GM15510 (cell line): Measurements from ENCODE around the gene HRH2.

ENCODE experiments used
- POLR2A ChIP-seq: IDR thresholded peaks from 3 replicates; pipeline ENCODE4 v1.6.1; 2011; ENCODE audit warnings: borderline replicate concordance; ENCODE audit not compliant: insufficient read length; ENCODE audit errors: extremely low read depth

HRH2 gene

GRCh38 chr5:175742290-175742994, 84.6 kb downstream of the HRH2 start:
- no peak for TF ChIP-seq POLR2A

GRCh38 chr5:175743676-175744210, 85.9 kb downstream of the HRH2 start:
- no peak for TF ChIP-seq POLR2A

DNA sequence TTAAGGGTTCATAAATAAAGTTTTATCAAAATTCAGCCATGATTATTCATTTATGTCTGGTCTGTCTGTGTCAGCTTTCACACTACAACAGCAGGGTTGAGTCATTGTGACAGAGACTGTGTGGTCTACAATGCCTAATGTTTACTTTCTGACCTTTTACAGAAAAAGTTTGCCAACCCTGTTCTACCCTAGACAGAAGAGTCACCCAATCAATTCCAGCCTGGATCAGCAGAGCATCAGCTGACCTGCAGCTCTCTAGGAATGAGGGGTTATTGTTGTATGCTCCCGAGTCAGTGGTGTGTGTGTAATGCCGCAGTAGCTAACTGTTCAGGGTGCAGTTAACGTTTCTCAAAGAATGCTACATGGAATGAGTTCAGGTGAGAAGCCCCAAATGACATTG, 87.3 kb downstream of the HRH2 start:
- TF ChIP-seq POLR2A = no peak

GRCh38 chr5:175746851-175747250, 89.0 kb downstream of the HRH2 start:
- no peak for TF ChIP-seq POLR2A

- no peak for TF ChIP-seq POLR2A
These were observed 89.7 kb downstream of the HRH2 start for GRCh38 chr5:175747539-175748060.

- no peak for TF ChIP-seq POLR2A
These were observed 90.8 kb downstream of the HRH2 start for GRCh38 chr5:175748650-175749049.

- TF ChIP-seq POLR2A = no peak
These were observed 91.7 kb downstream of the HRH2 start for GRCh38 chr5:175749591-175749990.

GRCh38 chr5:175750511-175750931, 92.7 kb downstream of the HRH2 start:
- TF ChIP-seq POLR2A = no peak

- TF ChIP-seq POLR2A = no peak
These were observed 93.5 kb downstream of the HRH2 start for GRCh38 chr5:175751369-175751768.

DNA sequence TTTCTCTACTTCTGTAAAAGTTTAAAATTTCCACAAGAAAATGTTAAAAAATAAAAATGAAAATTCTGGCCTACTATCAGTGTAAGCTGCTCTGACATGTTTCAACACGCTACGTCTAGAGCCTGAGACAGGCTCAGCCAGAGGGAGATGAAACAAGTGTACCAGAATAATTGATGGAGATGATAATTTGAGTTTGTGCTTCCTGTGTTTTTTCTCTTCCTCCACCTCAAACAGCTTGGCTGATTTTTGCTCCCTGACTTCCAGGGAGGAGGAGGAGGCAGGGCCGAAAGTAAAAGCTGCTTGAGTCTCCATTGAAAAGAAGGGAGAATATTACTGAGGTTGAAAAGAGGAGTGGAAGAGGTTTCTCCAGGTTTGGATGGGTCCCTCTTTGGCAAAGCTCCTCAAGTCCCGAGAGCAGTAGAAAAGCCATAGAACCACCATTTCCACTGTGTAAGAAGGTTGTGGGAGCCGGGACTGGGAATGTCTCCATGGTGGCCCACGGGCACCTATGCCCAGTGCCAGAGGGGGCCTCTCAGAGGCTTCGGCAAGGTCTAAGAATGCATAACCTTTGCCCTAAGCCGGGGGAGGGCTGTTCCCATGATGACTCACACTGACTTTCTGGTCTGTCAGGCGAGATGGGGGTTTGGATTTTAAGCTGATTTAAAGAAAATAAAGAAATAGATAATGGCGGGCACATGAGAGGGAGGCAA, 95.1 kb downstream of the HRH2 start:
- no peak for TF ChIP-seq POLR2A

GRCh38 chr5:175753536-175754402, 95.9 kb downstream of the HRH2 start:
- TF ChIP-seq POLR2A = no peak
